ENCODE measurements around the gene MAPK12. TPM values are rescaled to one million over a fixed set of nuclear protein-coding genes. Genes with fewer than 3 reads are reported as not detected.

Gene MAPK12
- total RNA-seq, 1 donor from 2014 or later: 19.0 TPM

DNA sequence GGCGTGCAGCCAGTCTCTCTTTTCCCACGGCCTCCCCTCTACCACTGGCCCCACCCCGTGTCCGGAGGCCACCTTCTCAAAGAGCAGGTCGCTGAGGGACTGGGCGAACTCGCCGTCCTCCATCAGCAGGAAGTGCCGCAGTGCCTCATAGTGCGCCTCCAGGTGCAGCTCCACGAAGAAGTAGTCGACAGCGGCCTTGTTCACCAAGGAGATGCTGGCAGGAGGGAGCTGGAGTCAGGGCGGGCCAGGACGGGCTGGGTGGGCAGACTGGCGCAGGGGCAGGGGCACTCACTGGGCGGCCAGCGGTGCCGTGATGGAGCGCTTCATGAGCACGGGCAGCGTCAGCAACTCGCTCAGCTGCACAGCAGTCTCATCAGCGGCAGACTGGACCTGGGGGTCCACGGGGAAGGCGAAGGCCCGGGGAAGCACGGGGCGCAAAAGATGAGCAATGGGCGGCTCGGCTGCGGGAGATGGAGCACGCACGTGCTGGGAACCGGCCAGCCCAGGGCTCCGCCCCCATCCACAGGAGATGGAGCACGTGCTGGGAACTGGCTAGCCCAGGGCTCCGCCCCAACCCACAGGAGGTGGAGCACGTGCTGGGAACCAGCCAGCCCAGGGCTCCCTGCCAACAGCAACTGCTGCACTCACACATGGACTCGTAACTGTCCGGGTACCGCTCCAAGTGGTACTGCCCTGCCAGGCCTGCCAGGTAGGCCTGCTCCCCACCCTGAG, 42.3 kb downstream of the MAPK12 start:
- no peaks in the 10 kb centered on the region for H3K4me1 Mint-ChIP-seq (ENCODE audit: low read depth)
- H3K27me3 Mint-ChIP-seq (ENCODE audit: insufficient read depth): no peaks in the 10 kb centered on the region
- H3K27ac Mint-ChIP-seq: no peak overlapping the region
- H3K9me3 Mint-ChIP-seq: no peaks in the 10 kb centered on the region
- intact Hi-C loops (cut with micrococcal nuclease): no loop called here
- peaks cover 32% of the 10 kb centered on the region for H3K36me3 Mint-ChIP-seq (ENCODE audit: low read depth)
- no peak overlapping the region for H3K4me3 Mint-ChIP-seq
- DNase-seq (ENCODE audit: low spot score): no peak

GRCh38 chr22:50218153-50218995, 43.1 kb downstream of the MAPK12 start:
- no peaks in the 10 kb centered on the region for H3K27me3 Mint-ChIP-seq (ENCODE audit: insufficient read depth)
- no peak overlapping the region for H3K4me3 Mint-ChIP-seq
- no peaks in the 10 kb centered on the region for H3K9me3 Mint-ChIP-seq
- no peaks in the 10 kb centered on the region for H3K4me1 Mint-ChIP-seq (ENCODE audit: low read depth)
- no peak overlapping the region for H3K27ac Mint-ChIP-seq
- DNase-seq (ENCODE audit: low spot score): no peak
- peaks cover 28% of the 10 kb centered on the region for H3K36me3 Mint-ChIP-seq (ENCODE audit: low read depth)
- intact Hi-C loops (cut with micrococcal nuclease): no loop called here

- Mint-ChIP-seq H3K9me3 (no peaks in the 10 kb centered on the region), H3K27me3 (ENCODE audit: insufficient read depth) (no peaks in the 10 kb centered on the region), H3K27ac (no peak overlapping the region), H3K36me3 (ENCODE audit: low read depth) (peaks cover 26% of the 10 kb centered on the region), H3K4me1 (ENCODE audit: low read depth) (no peaks in the 10 kb centered on the region), H3K4me3 (no peak overlapping the region)
- DNase-seq (ENCODE audit: low spot score): no peak
- intact Hi-C loops (cut with micrococcal nuclease): no loop called here
Observed at GRCh38 chr22:50217543-50218152, 43.8 kb downstream of the MAPK12 start.

- no peaks in the 10 kb centered on the region for H3K4me1 Mint-ChIP-seq (ENCODE audit: low read depth)
- no peak for DNase-seq (ENCODE audit: low spot score)
- no peaks in the 10 kb centered on the region for H3K9me3 Mint-ChIP-seq
- intact Hi-C loops (cut with micrococcal nuclease): no loop called here
- H3K27ac Mint-ChIP-seq: no peak overlapping the region
- H3K4me3 Mint-ChIP-seq: no peak overlapping the region
- no peaks in the 10 kb centered on the region for H3K27me3 Mint-ChIP-seq (ENCODE audit: insufficient read depth)
- peaks cover 28% of the 10 kb centered on the region for H3K36me3 Mint-ChIP-seq (ENCODE audit: low read depth)
Observed at GRCh38 chr22:50216684-50217520, 44.6 kb downstream of the MAPK12 start.

- intact Hi-C loops (cut with micrococcal nuclease): no loop called here
- Mint-ChIP-seq H3K36me3 (ENCODE audit: low read depth) (peaks cover 29% of the 10 kb centered on the region), H3K4me1 (ENCODE audit: low read depth) (no peaks in the 10 kb centered on the region), H3K27me3 (ENCODE audit: insufficient read depth) (no peaks in the 10 kb centered on the region), H3K9me3 (no peaks in the 10 kb centered on the region), H3K4me3 (no peak overlapping the region), H3K27ac (no peak overlapping the region)
- DNase-seq (ENCODE audit: low spot score): no peak
Observed at GRCh38 chr22:50216055-50216683, 45.3 kb downstream of the MAPK12 start.

DNA sequence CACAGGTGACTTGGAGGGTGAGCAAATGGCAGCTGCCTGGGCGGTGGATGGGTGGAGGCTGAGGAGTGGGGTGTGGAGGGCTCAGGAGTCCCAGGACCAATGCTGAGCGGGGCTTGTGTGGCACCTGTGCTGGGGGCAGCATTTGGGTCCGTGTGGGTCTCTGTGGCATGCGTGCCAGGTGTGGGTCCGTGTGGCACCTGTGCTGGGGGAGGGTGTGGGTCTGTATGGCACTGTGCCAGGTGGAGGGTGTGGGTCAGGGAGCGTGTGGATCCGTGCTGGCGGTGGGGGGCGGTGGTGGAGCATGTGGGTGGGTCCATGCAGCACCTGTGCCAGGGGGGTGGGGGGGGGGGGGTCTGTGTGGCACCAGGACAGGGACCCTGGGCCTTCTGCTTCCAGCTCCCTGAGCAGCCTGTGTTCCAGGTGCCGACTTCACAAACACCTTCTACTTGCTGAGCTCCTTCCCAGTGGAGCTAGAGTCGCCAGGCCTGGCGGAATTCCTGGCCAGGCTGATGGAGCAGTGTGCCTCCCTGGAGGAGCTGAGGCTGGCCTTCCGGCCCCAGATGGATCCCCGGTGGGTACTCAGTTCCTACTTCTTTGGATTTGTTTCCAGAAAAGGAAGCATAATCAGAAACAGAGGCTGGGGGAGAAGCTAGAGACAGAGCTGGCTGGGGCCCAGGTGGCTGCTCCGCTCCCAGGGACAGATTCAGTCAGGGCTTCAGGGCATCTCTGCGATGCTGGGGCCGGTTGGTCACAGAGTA, 46.0 kb downstream of the MAPK12 start:
- Mint-ChIP-seq H3K36me3 (ENCODE audit: low read depth) (peaks cover 27% of the 10 kb centered on the region), H3K9me3 (no peaks in the 10 kb centered on the region), H3K4me1 (ENCODE audit: low read depth) (no peaks in the 10 kb centered on the region), H3K4me3 (no peak overlapping the region), H3K27ac (no peak overlapping the region), H3K27me3 (ENCODE audit: insufficient read depth) (no peaks in the 10 kb centered on the region)
- intact Hi-C loops (cut with micrococcal nuclease): no loop called here
- no peak for DNase-seq (ENCODE audit: low spot score)

DNA sequence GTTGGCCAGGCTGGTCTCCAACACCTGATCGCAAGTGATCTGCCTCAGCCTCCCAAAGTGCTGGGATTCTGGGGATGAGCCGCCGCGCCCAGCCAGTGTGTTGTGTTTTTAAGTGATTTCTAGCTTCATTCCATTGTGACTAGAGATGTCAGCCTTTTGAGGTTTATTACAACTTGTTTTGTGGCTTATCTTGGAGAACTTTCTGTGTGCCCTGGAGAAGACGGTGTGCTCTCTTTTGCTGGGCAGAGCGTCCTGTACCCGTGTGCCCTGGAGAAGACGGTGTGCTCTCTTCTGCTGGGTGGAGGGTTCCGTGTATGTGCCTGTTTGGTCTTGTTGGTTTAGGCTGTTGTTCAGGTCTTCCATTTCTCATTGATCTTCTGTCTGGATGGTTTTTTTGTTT, 48.2 kb downstream of the MAPK12 start:
- no peak overlapping the region for H3K4me3 Mint-ChIP-seq
- no peak for DNase-seq (ENCODE audit: low spot score)
- no peak overlapping the region for H3K27ac Mint-ChIP-seq
- H3K9me3 Mint-ChIP-seq: no peaks in the 10 kb centered on the region
- peaks cover 5% of the 10 kb centered on the region for H3K4me1 Mint-ChIP-seq (ENCODE audit: low read depth)
- H3K36me3 Mint-ChIP-seq (ENCODE audit: low read depth): peaks cover 30% of the 10 kb centered on the region
- intact Hi-C loops (cut with micrococcal nuclease): no loop called here
- no peaks in the 10 kb centered on the region for H3K27me3 Mint-ChIP-seq (ENCODE audit: insufficient read depth)

DNA sequence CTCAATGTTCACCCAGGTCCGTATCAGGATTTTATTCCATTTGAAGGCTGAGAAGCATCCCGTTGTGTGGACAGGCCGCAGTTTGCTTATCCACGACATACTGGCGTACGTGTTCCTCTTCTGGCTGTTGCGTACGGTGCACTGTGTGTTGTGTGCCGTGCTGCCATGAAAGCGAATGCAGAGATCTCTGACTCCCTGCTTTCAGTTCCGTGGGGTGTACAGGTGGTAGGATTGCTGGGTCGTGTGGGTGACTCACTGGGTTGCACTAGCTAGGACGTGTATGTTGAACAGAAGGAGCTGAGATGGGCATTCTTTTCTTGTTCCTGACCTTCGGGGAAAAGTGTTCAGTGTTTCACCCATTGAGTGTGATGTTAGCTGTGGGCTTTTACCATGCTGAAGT, 50.3 kb downstream of the MAPK12 start:
- H3K36me3 Mint-ChIP-seq (ENCODE audit: low read depth): peaks cover 27% of the 10 kb centered on the region

DNA sequence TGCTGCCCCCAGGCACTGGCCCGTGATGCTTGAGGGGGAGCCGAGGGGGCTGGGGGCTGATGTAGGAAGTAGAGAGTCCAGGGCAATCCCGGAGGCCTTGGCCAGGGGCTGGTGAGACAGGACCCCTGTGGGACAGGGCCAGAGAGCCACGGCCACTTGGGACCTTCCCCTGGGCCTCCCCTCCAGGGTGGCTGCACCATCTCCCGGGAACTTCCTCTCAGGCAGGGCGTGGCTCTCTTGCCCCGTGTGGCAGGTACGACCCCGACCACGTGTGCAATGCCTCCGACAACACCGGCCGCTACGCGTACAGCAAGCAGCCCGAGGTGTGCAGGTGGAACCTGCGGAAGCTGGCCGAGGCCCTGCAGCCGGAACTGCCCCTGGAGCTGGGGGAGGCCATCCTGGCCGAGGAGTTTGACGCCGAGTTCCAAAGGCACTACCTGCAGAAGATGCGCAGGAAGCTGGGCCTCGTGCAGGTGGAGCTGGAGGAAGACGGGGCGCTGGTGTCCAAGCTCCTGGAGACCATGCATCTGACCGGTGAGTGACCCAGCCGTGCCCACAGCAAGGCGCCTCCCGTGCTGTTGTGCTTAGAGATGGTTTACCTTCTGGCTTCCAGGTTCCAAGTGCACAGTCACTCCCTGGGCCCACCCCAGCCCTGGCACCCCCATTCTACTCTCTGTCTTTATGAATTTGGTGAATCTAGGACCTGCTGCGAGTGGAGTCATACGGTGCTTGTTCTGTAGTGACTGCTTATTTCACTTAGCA, 50.9 kb downstream of the MAPK12 start:
- Mint-ChIP-seq H3K4me1 (ENCODE audit: low read depth) (peaks cover 5% of the 10 kb centered on the region), H3K4me3 (no peak overlapping the region), H3K27ac (no peak overlapping the region), H3K9me3 (no peaks in the 10 kb centered on the region), H3K27me3 (ENCODE audit: insufficient read depth) (no peaks in the 10 kb centered on the region), H3K36me3 (ENCODE audit: low read depth) (peaks cover 24% of the 10 kb centered on the region)
- no peak for DNase-seq (ENCODE audit: low spot score)
- intact Hi-C loops (cut with micrococcal nuclease): no loop called here

More for the DNA sequence above, 50.3 kb downstream of the MAPK12 start:
- Mint-ChIP-seq H3K4me3 (no peak overlapping the region), H3K27ac (no peak overlapping the region), H3K27me3 (ENCODE audit: insufficient read depth) (no peaks in the 10 kb centered on the region), H3K9me3 (no peaks in the 10 kb centered on the region), H3K4me1 (ENCODE audit: low read depth) (peaks cover 5% of the 10 kb centered on the region)
- intact Hi-C loops (cut with micrococcal nuclease): no loop called here
- no peak for DNase-seq (ENCODE audit: low spot score)

- no peak overlapping the region for H3K27ac Mint-ChIP-seq
- DNase-seq (ENCODE audit: low spot score): no peak
- peaks cover 21% of the 10 kb centered on the region for H3K36me3 Mint-ChIP-seq (ENCODE audit: low read depth)
- no peaks in the 10 kb centered on the region for H3K9me3 Mint-ChIP-seq
- H3K27me3 Mint-ChIP-seq (ENCODE audit: insufficient read depth): no peaks in the 10 kb centered on the region
- intact Hi-C loops (cut with micrococcal nuclease): loop anchor here (1.0 to 2.0 kb wide), 4 partner anchors 19 to 443 kb away; no protein-coding TSS in a partner anchor
- H3K4me1 Mint-ChIP-seq (ENCODE audit: low read depth): peaks cover 5% of the 10 kb centered on the region
- H3K4me3 Mint-ChIP-seq: no peak overlapping the region
Observed at GRCh38 chr22:50209893-50210292, 51.6 kb downstream of the MAPK12 start.

All from activated T-helper 1 cell treated with anti-CD3 and anti-CD28 coated beads, Interleukin-12 subunit alpha, Interleukin-12 subunit beta, Interleukin-2, Interleukin-4 antibody, amounts not matched to agents 30 ng/mL and 10 ng/mL and 1 ng/mL, durations not matched to agents 14 hours and 24 hours and 36 hours (primary cell).